Measurements from ENCODE around the gene ACAD9.
"Not testable (repeated sequence)": the region's sequence is repeated elsewhere in the genome, so short reads cannot be mapped to it uniquely, and the experiment has no call there.

ACAD9 gene

GRCh38 chr3:128902426-128902825 is 23.0 kb downstream of the ACAD9 start:
- DNase-seq = no peak

GRCh38 chr3:128903501-128903900 is 24.1 kb downstream of the ACAD9 start:
- no peak for DNase-seq

GRCh38 chr3:128906031-128906803 is 26.8 kb downstream of the ACAD9 start:
- no peak for DNase-seq

GRCh38 chr3:128906804-128907525 is 27.5 kb downstream of the ACAD9 start:
- no peak for DNase-seq

GRCh38 chr3:128907706-128908445 is 28.5 kb downstream of the ACAD9 start:
- DNase-seq = no peak

GRCh38 chr3:128908951-128909350 is 29.5 kb downstream of the ACAD9 start:
- DNase-seq = no peak

GRCh38 chr3:128910006-128910405 is 30.6 kb downstream of the ACAD9 start:
- no peak for DNase-seq

GRCh38 chr3:128911911-128912310 is 32.5 kb downstream of the ACAD9 start:
- no peak for DNase-seq

- DNase-seq = no peak
These were observed 35.7 kb downstream of the ACAD9 start for GRCh38 chr3:128914966-128915645.

- no peak for DNase-seq
These were observed 37.9 kb downstream of the ACAD9 start for GRCh38 chr3:128917291-128917690.

GRCh38 chr3:128919988-128920387 is 40.6 kb downstream of the ACAD9 start:
- no peak for DNase-seq

- no peak for DNase-seq
These were observed 43.5 kb downstream of the ACAD9 start for GRCh38 chr3:128922804-128923459.

- no peak for DNase-seq
These were observed 44.2 kb downstream of the ACAD9 start for GRCh38 chr3:128923576-128923975.

- not testable (repeated sequence) for DNase-seq
These were observed 44.6 kb downstream of the ACAD9 start for GRCh38 chr3:128923986-128924385.

GRCh38 chr3:128929364-128929763 is 49.9 kb downstream of the ACAD9 start:
- DNase-seq = no peak

- DNase-seq = no peak
These were observed 51.6 kb downstream of the ACAD9 start for GRCh38 chr3:128931046-128931445.

- no peak for DNase-seq
These were observed 53.2 kb downstream of the ACAD9 start for GRCh38 chr3:128932516-128933212.

- DNase-seq = no peak
These were observed 53.9 kb downstream of the ACAD9 start for GRCh38 chr3:128933213-128933921.

- DNase-seq = no peak
These were observed 54.5 kb downstream of the ACAD9 start for GRCh38 chr3:128933922-128934253.

GRCh38 chr3:128935922-128936321 is 56.5 kb downstream of the ACAD9 start:
- no peak for DNase-seq

- DNase-seq = no peak
These were observed 56.9 kb downstream of the ACAD9 start for GRCh38 chr3:128936341-128936740.
